T1000 (cell line): ENCODE data around the gene CALR3.
"Not testable (repeated sequence)": the region's sequence is repeated elsewhere in the genome, so short reads cannot be mapped to it uniquely, and the experiment has no call there.

Source experiments
- DNase-seq: peaks from one replicate; lab custom pipeline; 2025; ENCODE audit warnings: mixed read lengths; lab: John Stamatoyannopoulos, UW

Gene CALR3

GRCh38 chr19:16497042-16497441 is 1.1 kb upstream of the CALR3 start:
- no peak for DNase-seq

GRCh38 chr19:16496613-16496983 is 631 bp upstream of the CALR3 start:
- DNase-seq = no peak

- not testable (repeated sequence) for DNase-seq
Measured at GRCh38 chr19:16486476-16486875, 9.5 kb downstream of the CALR3 start.

- no peak for DNase-seq
Measured at GRCh38 chr19:16482745-16483144, 13.2 kb downstream of the CALR3 start.

GRCh38 chr19:16477311-16477710 is 18.7 kb downstream of the CALR3 start:
- no peak for DNase-seq

- no peak for DNase-seq
Measured at GRCh38 chr19:16476401-16476800, 19.6 kb downstream of the CALR3 start.

GRCh38 chr19:16473875-16474392 is 22.0 kb downstream of the CALR3 start:
- no peak for DNase-seq

GRCh38 chr19:16472992-16473391 is 23.0 kb downstream of the CALR3 start:
- no peak for DNase-seq

- not testable (repeated sequence) for DNase-seq
Measured at GRCh38 chr19:16472559-16472899, 23.4 kb downstream of the CALR3 start.

- DNase-seq = no peak
Measured at GRCh38 chr19:16470911-16471811, 24.8 kb downstream of the CALR3 start.

GRCh38 chr19:16470541-16470910 is 25.4 kb downstream of the CALR3 start:
- DNase-seq = no peak

GRCh38 chr19:16467581-16467980 is 28.4 kb downstream of the CALR3 start:
- DNase-seq = no peak

GRCh38 chr19:16466802-16467427 is 29.1 kb downstream of the CALR3 start:
- DNase-seq = not testable (repeated sequence)

GRCh38 chr19:16465239-16465638 is 30.7 kb downstream of the CALR3 start:
- no peak for DNase-seq

GRCh38 chr19:16463991-16464575 is 31.9 kb downstream of the CALR3 start:
- no peak for DNase-seq

- DNase-seq = no peak
Measured at GRCh38 chr19:16463341-16463990, 32.5 kb downstream of the CALR3 start.

GRCh38 chr19:16462757-16463250 is 33.2 kb downstream of the CALR3 start:
- no peak for DNase-seq

GRCh38 chr19:16461630-16462051 is 34.3 kb downstream of the CALR3 start:
- DNase-seq = no peak

GRCh38 chr19:16460454-16460853 is 35.5 kb downstream of the CALR3 start:
- DNase-seq = no peak

- DNase-seq = no peak
Measured at GRCh38 chr19:16459680-16460079, 36.3 kb downstream of the CALR3 start.

GRCh38 chr19:16458391-16459341 is 37.3 kb downstream of the CALR3 start:
- no peak for DNase-seq
